SK-N-SH (cell line): Measurements from ENCODE around the gene RHOG. TPM values are rescaled to one million over a fixed set of nuclear protein-coding genes. Genes with fewer than 3 reads are reported as not detected.
A peak's percentile ranks its signal among the peaks of the same experiment; 100 is the strongest.

ENCODE experiments used
- CTCF ChIA-PET: fragments of 300-600, 350-600 bp; formaldehyde crosslinking; extraction: SDS; loops from one replicate; lab custom pipeline; 2021; lab: Yijun Ruan, JAX
- POLR2A ChIA-PET: fragments of 350-600 bp; sonication (Branson Sonifier 250); formaldehyde crosslinking; extraction: SDS; loops from one replicate; lab custom pipeline; 2020; ENCODE audit warnings: antibody characterized with exemption, inconsistent platforms; lab: Yijun Ruan, JAX
- DNase-seq: peaks from one replicate; pipeline ENCODE4 v3.0.0; 2012
- H2AFZ ChIP-seq: fragments of 200-600 bp; sonication (generic); 2 replicates; pipeline ENCODE4 v1.8.1; 2016; ENCODE audit warnings: antibody characterized with exemption, mild to moderate bottlenecking, low read depth
- H3F3A ChIP-seq: fragments of 200-600 bp; sonication (generic); replicated peaks from 2 replicates; pipeline ENCODE3; 2016; ENCODE audit warnings: antibody characterized with exemption, mild to moderate bottlenecking; ENCODE audit not compliant: insufficient read depth
- H3K27ac ChIP-seq, 2 experiments: fragments of 200-500 bp in 1 of 2; fragments of 200-600 bp in 1 of 2; sonication (Bioruptor generic) in 1 of 2; sonication (generic), shearing (Covaris generic) in 1 of 2; 2 replicates each; pipeline versions ENCODE4 v1.5.1 to v1.6.1; 2014 to 2016; ENCODE audit warnings: low read depth in 2 of 2, inconsistent platforms in 1 of 2, low read length in 1 of 2, mild to moderate bottlenecking in 1 of 2, mixed read lengths in 1 of 2
- H3K27me3 ChIP-seq: fragments of 200-600 bp; sonication (generic), shearing (Covaris generic); 2 replicates; pipeline ENCODE4 v1.6.1; 2016; ENCODE audit warnings: mixed run types; ENCODE audit not compliant: insufficient read depth
- H3K36me3 ChIP-seq, 2 experiments: fragments of 200-500 bp in 1 of 2; fragments of 200-600 bp in 1 of 2; sonication (Bioruptor generic) in 1 of 2; sonication (generic) in 1 of 2; replicated peaks in 1 of 2; 2 replicates each; pipeline versions ENCODE3 to v1.5.1; 2014 to 2016; ENCODE audit warnings: low read length in 1 of 2, mild to moderate bottlenecking in 1 of 2; ENCODE audit not compliant: insufficient read depth in 2 of 2, control insufficient read depth in 1 of 2
- H3K4me1 ChIP-seq, 2 experiments: fragments of 200-500 bp in 1 of 2; fragments of 200-600 bp in 1 of 2; sonication (Bioruptor generic) in 1 of 2; sonication (generic), shearing (Covaris generic) in 1 of 2; 2 replicates each; pipeline versions ENCODE4 v1.5.1 to v1.6.1; 2014 to 2016; ENCODE audit warnings: low read depth in 1 of 2, low read length in 1 of 2, mixed run types in 1 of 2; ENCODE audit not compliant: insufficient read depth in 2 of 2, control insufficient read depth in 1 of 2
- H3K4me2 ChIP-seq: fragments of 200-600 bp; sonication (generic), shearing (Covaris generic); 2 replicates; pipeline ENCODE4 v1.6.1; 2017; ENCODE audit warnings: mixed run types
- H3K4me3 ChIP-seq, 2 experiments: fragments of 200-500 bp in 1 of 2; fragments of 200-600 bp in 1 of 2; sonication (Bioruptor generic) in 1 of 2; sonication (generic), shearing (Covaris generic) in 1 of 2; 2 replicates each; pipeline versions ENCODE4 v1.5.1 to v1.8.1; 2014 to 2016; ENCODE audit warnings: low read depth in 2 of 2, inconsistent platforms in 1 of 2, low read length in 1 of 2, mild to moderate bottlenecking in 1 of 2, mixed read lengths in 1 of 2, moderate library complexity in 1 of 2
- H3K79me2 ChIP-seq: fragments of 200-600 bp; sonication (generic); 2 replicates; pipeline ENCODE4 v1.8.1; 2017; ENCODE audit warnings: mild to moderate bottlenecking; ENCODE audit not compliant: insufficient read depth
- H3K9ac ChIP-seq: fragments of 200-600 bp; sonication (generic); 2 replicates; pipeline ENCODE4 v1.6.1; 2017; ENCODE audit warnings: mixed run types
- H3K9me2 ChIP-seq: fragments of 200-600 bp; sonication (generic); 2 replicates; pipeline ENCODE4 v1.6.1; 2017; ENCODE audit warnings: mixed run types
- H3K9me3 ChIP-seq: fragments of 200-600 bp; sonication (generic); 2 replicates; pipeline ENCODE4 v1.6.1; 2017; ENCODE audit warnings: mixed run types, mild to moderate bottlenecking, moderate library complexity
- H4K20me1 ChIP-seq: fragments of 200-600 bp; sonication (generic); 2 replicates; pipeline ENCODE4 v1.6.1; 2017; ENCODE audit warnings: mild to moderate bottlenecking, mixed run types; ENCODE audit not compliant: insufficient read depth
- ELF1 ChIP-seq: IDR thresholded peaks from 2 replicates; pipeline ENCODE4 v1.4.0; 2012
- EZH2phosphoT487 ChIP-seq: fragments of 200-600 bp; sonication (generic); IDR thresholded peaks from 2 replicates; pipeline ENCODE4 v1.6.1; 2017; ENCODE audit warnings: low read depth, mixed run types, mild to moderate bottlenecking, antibody characterized with exemption, moderate library complexity, borderline replicate concordance
- JUND ChIP-seq: IDR thresholded peaks from 2 replicates; pipeline ENCODE4 v1.4.0; 2012
- RFX5 ChIP-seq: IDR thresholded peaks from 2 replicates; pipeline ENCODE4 v1.6.1; 2012; ENCODE audit warnings: mild to moderate bottlenecking, improper control_type of control experiment, low read length
- TEAD4 ChIP-seq: IDR thresholded peaks from 2 replicates; pipeline ENCODE4 v1.4.0; 2012; ENCODE audit warnings: mild to moderate bottlenecking, borderline replicate concordance; ENCODE audit not compliant: insufficient read depth
- YY1 ChIP-seq: IDR thresholded peaks from 2 replicates; pipeline ENCODE4 v1.4.0; 2012; ENCODE audit warnings: low read depth, mild to moderate bottlenecking
- ZBTB33 ChIP-seq: IDR thresholded peaks from 2 replicates; pipeline ENCODE4 v1.4.0; 2012; ENCODE audit warnings: low read depth, borderline replicate concordance
- WGBS: methylation state at CpG from one replicate; pipeline ENCODE4 v1.1.6; 2017; ENCODE audit warnings: low lambda C conversion rate; 5-methylcytosine and 5-hydroxymethylcytosine counted together
- polyA plus RNA-seq, 3 experiments: library from polyadenylated mRNA; depleted of rRNA; stranded (reverse); fragments of >200 nt; gene quantifications; 2 replicates each; pipeline ENCODE4 v1.2.3, GENCODE V29; 2012

The RHOG gene
- polyA plus RNA-seq, 1 of the 3 experiments (the other 2 are of a cell fraction), result 73.7 TPM

DNA sequence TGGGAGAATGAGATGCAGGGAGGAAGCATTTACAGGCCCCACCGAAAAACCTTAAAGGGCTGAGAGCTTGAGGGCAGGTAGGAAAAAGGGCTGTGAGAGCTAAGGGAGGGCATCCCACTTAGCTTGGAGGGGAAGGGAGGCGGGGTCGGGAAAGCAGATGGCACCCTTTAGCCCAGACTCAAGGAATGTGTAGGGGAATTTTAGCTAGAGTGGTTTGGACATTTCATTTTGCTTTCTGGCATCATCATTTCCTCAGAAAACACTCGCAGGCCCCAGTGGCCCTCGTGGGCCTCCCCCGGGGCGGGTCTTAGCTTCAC, 13.9 kb upstream of the RHOG start:
- Histone ChIP-seq H3K36me3 (no peaks in the 10 kb centered on the region), H3K4me3 (peak overlapping the region in 1 of 2 experiments; percentile 87; a peak in 1 of 4 replicates), H4K20me1 (no peaks in the 10 kb centered on the region; the same call in 1 of the 2 replicates), H3K9me2 (no peaks in the 10 kb centered on the region), H3K79me2 (peaks cover 38% of the 10 kb centered on the region), H3F3A (no peaks in the 10 kb centered on the region), H3K27me3 (no peaks in the 10 kb centered on the region), H3K9ac (no peak overlapping the region), H3K9me3 (no peaks in the 10 kb centered on the region), H3K4me2 (peak overlapping the region; percentile 88), H3K27ac (peak overlapping the region in 1 of 2 experiments; percentile 40; a peak in 1 of 4 replicates), H3K4me1 (peaks cover 23 to 27% of the 10 kb centered on the region in 2 experiments; a peak in 3 of 4 replicates), H2AFZ (peak overlapping the region; percentile 61; the same call in 1 of the 2 replicates)
- DNase-seq, result no peak
- WGBS, result 21% methylated on average over 7 of the region's 7 CpGs
- ChIA-PET POLR2A (interaction anchor here (0.8 to 2.7 kb wide), 5 partner anchors 13 to 219 kb away, joined by 3 to 12 read pairs (median 7); partner anchors contain the start of genes PGAP2 and RHOG), CTCF (interaction anchor here (0.6 to 18.6 kb wide), 55 partner anchors 11 to 333 kb away, joined by 3 to 636 read pairs (median 7); partner anchors contain the start of genes PGAP2 and RHOG)
- no peak for TF ChIP-seq ZBTB33
- no peak for TF ChIP-seq JUND
- no peak for TF ChIP-seq RFX5

DNA sequence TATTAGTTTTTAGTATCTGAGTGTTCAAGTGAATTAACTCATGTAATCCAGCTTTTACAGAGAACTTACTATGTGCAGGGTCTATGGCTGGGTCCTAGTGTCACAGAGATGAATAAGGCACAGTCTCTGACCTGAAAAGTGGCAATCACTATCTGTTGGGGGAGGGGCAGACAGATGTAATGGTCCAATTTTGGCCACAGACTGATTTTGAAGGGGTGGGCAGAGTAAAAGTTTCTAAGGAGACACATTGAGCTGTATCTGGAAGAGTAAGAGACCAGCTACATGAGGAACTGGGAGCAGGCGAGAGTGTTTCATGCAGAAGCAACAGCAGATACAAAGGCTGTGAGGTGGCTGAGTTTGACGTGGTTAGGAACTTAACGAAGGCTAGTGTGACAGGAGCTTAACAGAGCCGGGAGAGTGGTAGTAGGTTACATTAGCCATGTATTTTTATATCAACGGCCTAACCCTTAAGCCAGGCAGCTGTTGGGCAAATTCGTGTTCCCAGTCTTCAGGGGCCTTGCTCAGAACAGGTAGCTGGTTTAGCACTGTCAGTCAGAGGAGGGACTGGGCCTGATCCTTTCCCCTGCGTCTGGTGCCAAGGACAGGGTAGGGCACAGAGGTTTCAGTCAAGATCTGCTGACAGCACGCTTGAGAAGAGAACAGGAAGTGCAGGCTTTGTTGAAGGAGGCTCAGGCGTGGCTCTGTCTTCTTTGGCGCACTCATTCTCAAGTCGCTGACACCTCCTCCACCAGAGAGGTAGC, 13.3 kb upstream of the RHOG start:
- CTCF ChIA-PET, result interaction anchor here (0.6 to 18.6 kb wide), 52 partner anchors 11 to 333 kb away, joined by 3 to 636 read pairs (median 7); partner anchors contain the start of genes PGAP2 and RHOG
- DNase-seq, result no peak
- peaks cover 17 to 22% of the 10 kb centered on the region in 2 experiments; a peak in 3 of 4 replicates for H3K4me1 ChIP-seq
- no peaks in the 10 kb centered on the region for H3F3A ChIP-seq
- peak overlapping the region in 1 of 2 experiments; percentile 87; a peak in 1 of 4 replicates for H3K4me3 ChIP-seq
- H3K9me3 ChIP-seq, result no peaks in the 10 kb centered on the region
- no peaks in the 10 kb centered on the region; the same call in 1 of the 2 replicates for H4K20me1 ChIP-seq
- peak overlapping the region in 1 of 2 experiments; percentile 40; a peak in 1 of 4 replicates for H3K27ac ChIP-seq
- H3K36me3 ChIP-seq, result no peaks in the 10 kb centered on the region
- TF ChIP-seq YY1, result no peak
- no peak for TF ChIP-seq EZH2phosphoT487
- TF ChIP-seq ELF1, result no peak
- POLR2A ChIA-PET, result interaction anchor here (0.8 to 2.7 kb wide), 2 partner anchors 14 to 46 kb away, joined by 3 to 12 read pairs; partner anchors contain the start of genes PGAP2 and RHOG
- peaks cover 33% of the 10 kb centered on the region for H3K79me2 ChIP-seq
- no peak overlapping the region for H3K9ac ChIP-seq
- WGBS, result 84% methylated on average over 11 of the region's 11 CpGs
- H3K27me3 ChIP-seq, result no peaks in the 10 kb centered on the region
- peak overlapping the region; percentile 88 for H3K4me2 ChIP-seq
- no peaks in the 10 kb centered on the region for H3K9me2 ChIP-seq
- H2AFZ ChIP-seq, result peak overlapping the region; percentile 61; the same call in 1 of the 2 replicates

DNA sequence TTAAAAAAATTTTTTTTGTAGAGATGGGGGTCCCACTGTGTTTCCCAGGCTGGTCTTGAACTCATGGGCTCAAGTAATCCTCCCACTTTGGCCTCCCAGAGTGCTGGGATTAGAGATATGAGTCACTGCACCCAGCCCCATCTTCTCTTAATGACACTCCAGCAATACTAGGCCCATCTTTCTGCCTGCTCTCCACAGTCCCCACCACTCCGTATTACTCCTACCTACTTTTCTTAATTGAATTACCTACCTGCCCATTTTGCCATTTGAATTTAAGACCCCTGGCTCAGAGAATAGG, 12.7 kb upstream of the RHOG start:
- no peak overlapping the region for H3K9ac ChIP-seq
- 91% methylated on average over 1 of the region's 1 CpG for WGBS
- no peaks in the 10 kb centered on the region for H3F3A ChIP-seq
- no peak for TF ChIP-seq TEAD4
- no peaks in the 10 kb centered on the region for H3K27me3 ChIP-seq
- no peaks in the 10 kb centered on the region for H3K9me2 ChIP-seq
- CTCF ChIA-PET, result interaction anchor here (2.0 to 18.6 kb wide), 5 partner anchors 13 to 216 kb away, joined by 11 to 636 read pairs (median 23); partner anchors contain the start of genes PGAP2 and RHOG
- peaks cover 17 to 18% of the 10 kb centered on the region in 2 experiments; a peak in 3 of 4 replicates for H3K4me1 ChIP-seq
- no peaks in the 10 kb centered on the region for H3K36me3 ChIP-seq
- H2AFZ ChIP-seq, result no peak overlapping the region
- POLR2A ChIA-PET, result no interaction called here
- DNase-seq, result no peak
- H3K4me3 ChIP-seq, result no peak overlapping the region
- no peaks in the 10 kb centered on the region for H3K9me3 ChIP-seq
- H3K27ac ChIP-seq, result no peak overlapping the region
- no peaks in the 10 kb centered on the region; the same call in 1 of the 2 replicates for H4K20me1 ChIP-seq
- peaks cover 28% of the 10 kb centered on the region for H3K79me2 ChIP-seq
- H3K4me2 ChIP-seq, result no peak overlapping the region
